ENCODE measurements around the gene SORBS1.

GRCh38 chr10:95506056-95506737 lies 55.0 kb downstream of the SORBS1 start:
- TF ChIP-seq CTCF (conservative IDR thresholded peaks at IDR 0.05; ENCODE audit: low read depth, low read length) (no peak), EZH2 (IDR thresholded peaks at IDR 0.05; ENCODE audit: borderline replicate concordance, low read depth, low read length, poor library complexity, severe bottlenecking) (no peak)

Data from A673 (cell line).